Lower lobe of right lung (tissue), 2 donors: ENCODE data around the gene TPK1. TPM values are rescaled to one million over a fixed set of nuclear protein-coding genes. Genes with fewer than 3 reads are reported as not detected.
"Not testable (repeated sequence)": the region's sequence is repeated elsewhere in the genome, so short reads cannot be mapped to it uniquely, and the experiment has no call there.

Source experiments
- ATAC-seq, 2 donors: fragments of 200-7000 bp; cut with Tn5 transposase; one replicate each; pipeline ENCODE4 v1.9.1; 2020 to 2022; ENCODE audit warnings: mild to moderate bottlenecking in 2 of 2, moderate library complexity in 2 of 2
- DNase-seq: peaks from one replicate; pipeline ENCODE4 v3.0.0-alpha.2; 2020
- H3K27ac ChIP-seq: fragments of 200-600 bp; one replicate; pipeline ENCODE4 v1.8.0; 2022
- H3K27me3 ChIP-seq: fragments of 200-600 bp; one replicate; pipeline ENCODE4 v1.8.0; 2022; ENCODE audit warnings: low read depth
- H3K36me3 ChIP-seq: fragments of 200-600 bp; one replicate; pipeline ENCODE4 v1.8.0; 2022; ENCODE audit warnings: mild to moderate bottlenecking
- H3K4me1 ChIP-seq: fragments of 200-600 bp; one replicate; pipeline ENCODE4 v1.8.0; 2022
- H3K4me3 ChIP-seq: fragments of 200-600 bp; one replicate; pipeline ENCODE4 v1.8.0; 2022; ENCODE audit warnings: mild to moderate bottlenecking
- H3K9me3 ChIP-seq: fragments of 200-600 bp; one replicate; pipeline ENCODE4 v1.8.0; 2022
- intact Hi-C: fragments of 100-400 bp; cut with DNase I; formaldehyde crosslinking; loops from one replicate; pipeline ENCODE4 v1.11.0; 2022
- total RNA-seq: library from RNA; stranded (reverse); fragmentation: NEBNext Ultra II Directional; extraction: Animal tissue kit (Norgen Biotek cat#: 25700); gene quantifications from one replicate; pipeline ENCODE4 v1.2.1, GENCODE V29; 2021
- TF ChIP-seq, protein P1 (sequence below): fragments of 200-600 bp; IDR thresholded peaks from one replicate; pipeline ENCODE4 v1.8.0; 2022; ENCODE audit warnings: antibody characterized with exemption, mild to moderate bottlenecking
- donor health status: DM: no; HTN: yes; CAD: no; lungs with severe emphysema.

The TPK1 gene
- total RNA-seq, 1 donor from 2014 or later, result 9.0 TPM

DNA sequence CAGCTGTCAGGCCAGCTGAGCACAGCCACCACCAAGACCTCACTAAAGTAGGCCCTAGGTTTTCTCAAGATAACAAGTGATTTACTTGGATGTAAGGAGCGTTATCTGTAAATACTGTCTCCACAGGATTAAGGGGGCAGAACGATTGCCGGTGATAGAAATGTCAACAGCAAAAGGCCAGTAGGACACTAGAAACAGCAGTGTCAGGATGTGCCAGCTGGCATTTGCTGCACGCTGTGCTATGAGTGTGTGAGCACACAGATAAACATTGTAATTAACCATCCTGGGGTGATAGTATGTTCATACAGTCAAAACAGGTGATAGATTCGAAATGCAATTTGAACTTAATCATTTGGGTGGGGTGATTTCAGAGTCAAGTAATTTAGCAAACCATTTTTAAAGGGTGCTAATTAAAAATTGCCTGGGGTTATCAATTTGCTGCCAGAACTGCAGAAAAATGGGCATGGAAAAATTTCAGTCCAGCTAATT lies 396.1 kb downstream of the TPK1 start:
- ATAC-seq, result no peak
- no peak for DNase-seq
- no peaks in the 10 kb centered on the region for H3K9me3 ChIP-seq
- no peak overlapping the region for H3K27ac ChIP-seq
- H3K4me3 ChIP-seq, result no peak overlapping the region
- TF ChIP-seq, protein P1, sequence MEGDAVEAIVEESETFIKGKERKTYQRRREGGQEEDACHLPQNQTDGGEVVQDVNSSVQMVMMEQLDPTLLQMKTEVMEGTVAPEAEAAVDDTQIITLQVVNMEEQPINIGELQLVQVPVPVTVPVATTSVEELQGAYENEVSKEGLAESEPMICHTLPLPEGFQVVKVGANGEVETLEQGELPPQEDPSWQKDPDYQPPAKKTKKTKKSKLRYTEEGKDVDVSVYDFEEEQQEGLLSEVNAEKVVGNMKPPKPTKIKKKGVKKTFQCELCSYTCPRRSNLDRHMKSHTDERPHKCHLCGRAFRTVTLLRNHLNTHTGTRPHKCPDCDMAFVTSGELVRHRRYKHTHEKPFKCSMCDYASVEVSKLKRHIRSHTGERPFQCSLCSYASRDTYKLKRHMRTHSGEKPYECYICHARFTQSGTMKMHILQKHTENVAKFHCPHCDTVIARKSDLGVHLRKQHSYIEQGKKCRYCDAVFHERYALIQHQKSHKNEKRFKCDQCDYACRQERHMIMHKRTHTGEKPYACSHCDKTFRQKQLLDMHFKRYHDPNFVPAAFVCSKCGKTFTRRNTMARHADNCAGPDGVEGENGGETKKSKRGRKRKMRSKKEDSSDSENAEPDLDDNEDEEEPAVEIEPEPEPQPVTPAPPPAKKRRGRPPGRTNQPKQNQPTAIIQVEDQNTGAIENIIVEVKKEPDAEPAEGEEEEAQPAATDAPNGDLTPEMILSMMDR, result no peak
- H3K4me1 ChIP-seq, result no peaks in the 10 kb centered on the region
- H3K36me3 ChIP-seq, result no peaks in the 10 kb centered on the region
- H3K27me3 ChIP-seq, result no peaks in the 10 kb centered on the region
- intact Hi-C loops, result no loop called here

- intact Hi-C loops, result no loop called here
- H3K27ac ChIP-seq, result no peak overlapping the region
- no peak overlapping the region for H3K4me3 ChIP-seq
- no peak for DNase-seq
- H3K9me3 ChIP-seq, result no peaks in the 10 kb centered on the region
- H3K36me3 ChIP-seq, result no peaks in the 10 kb centered on the region
- TF ChIP-seq, protein P1, result no peak
- H3K4me1 ChIP-seq, result no peaks in the 10 kb centered on the region
- no peaks in the 10 kb centered on the region for H3K27me3 ChIP-seq
- no peak for ATAC-seq
Observed at GRCh38 chr7:144438759-144439158, 397.1 kb downstream of the TPK1 start.

- H3K4me3 ChIP-seq, result no peak overlapping the region
- no peak overlapping the region for H3K27ac ChIP-seq
- DNase-seq (no peak), ATAC-seq (peak in 1 of 2 donors; percentile 56)
- no peaks in the 10 kb centered on the region for H3K4me1 ChIP-seq
- TF ChIP-seq, protein P1, result peak; percentile 54
- intact Hi-C loops, result no loop called here
- H3K9me3 ChIP-seq, result no peaks in the 10 kb centered on the region
- no peaks in the 10 kb centered on the region for H3K27me3 ChIP-seq
- H3K36me3 ChIP-seq, result no peaks in the 10 kb centered on the region
Observed at GRCh38 chr7:144437370-144438191, 398.3 kb downstream of the TPK1 start.

DNA sequence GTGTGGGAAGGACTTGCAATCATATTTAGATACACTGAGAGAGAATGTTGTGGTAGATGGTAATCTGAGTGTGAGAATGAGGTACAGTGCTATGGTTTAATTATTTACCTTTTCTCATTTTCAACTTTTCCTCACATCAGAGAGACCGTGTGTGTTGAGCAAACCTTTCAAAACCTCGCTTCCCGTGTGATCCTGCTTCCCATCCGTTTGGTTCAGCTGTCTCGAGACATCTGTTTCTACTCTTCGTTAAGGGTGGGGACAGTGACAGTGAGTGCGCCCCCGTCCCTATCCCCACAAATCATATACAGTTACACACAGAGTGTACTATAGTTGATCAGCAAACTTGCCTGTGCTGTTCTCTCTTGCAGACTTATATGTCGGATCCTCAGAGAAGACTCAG lies 399.4 kb downstream of the TPK1 start:
- no peaks in the 10 kb centered on the region for H3K4me1 ChIP-seq
- no peak overlapping the region for H3K27ac ChIP-seq
- intact Hi-C loops, result no loop called here
- TF ChIP-seq, protein P1, result no peak
- H3K27me3 ChIP-seq, result no peaks in the 10 kb centered on the region
- no peak overlapping the region for H3K4me3 ChIP-seq
- ATAC-seq (no peak), DNase-seq (no peak)
- no peaks in the 10 kb centered on the region for H3K9me3 ChIP-seq
- H3K36me3 ChIP-seq, result no peaks in the 10 kb centered on the region

GRCh38 chr7:144428431-144428830 lies 407.4 kb downstream of the TPK1 start:
- intact Hi-C loops, result no loop called here
- Histone ChIP-seq H3K4me3 (no peak overlapping the region), H3K4me1 (no peaks in the 10 kb centered on the region), H3K27me3 (no peaks in the 10 kb centered on the region), H3K9me3 (no peaks in the 10 kb centered on the region), H3K36me3 (no peaks in the 10 kb centered on the region), H3K27ac (no peak overlapping the region)
- TF ChIP-seq, protein P1, result no peak
- ATAC-seq, result no peak
- no peak for DNase-seq

- intact Hi-C loops, H3K4me3 ChIP-seq, H3K9me3 ChIP-seq, H3K27me3 ChIP-seq, H3K4me1 ChIP-seq, H3K36me3 ChIP-seq, H3K27ac ChIP-seq, ATAC-seq, DNase-seq: not testable (repeated sequence)
Observed at GRCh38 chr7:144427539-144427938, 408.3 kb downstream of the TPK1 start.

GRCh38 chr7:144418931-144419330 lies 416.9 kb downstream of the TPK1 start:
- ATAC-seq, intact Hi-C loops, H3K4me3 ChIP-seq, H3K4me1 ChIP-seq, H3K27me3 ChIP-seq, H3K9me3 ChIP-seq, H3K27ac ChIP-seq, DNase-seq, H3K36me3 ChIP-seq: not testable (repeated sequence)
